NB4 (cell line): ENCODE measurements around the gene IL22RA1.

Experiments used
- DNase-seq: peaks from one replicate; pipeline ENCODE4 v3.0.0; 2010; ENCODE audit warnings: low read depth
- H3K4me3 ChIP-seq: one replicate; pipeline ENCODE4 v1.5.1; 2011; ENCODE audit warnings: mild to moderate bottlenecking, low read depth, low read length, moderate library complexity
- CTCF ChIP-seq: IDR thresholded peaks from one replicate; pipeline ENCODE4 v1.5.1; 2012; ENCODE audit warnings: low read depth, low read length
- MYC ChIP-seq: IDR thresholded peaks from 2 replicates; pipeline ENCODE4 v1.6.1; 2011; ENCODE audit warnings: low read depth, low read length
- POLR2A ChIP-seq: IDR thresholded peaks from 2 replicates; pipeline ENCODE4 v1.6.1; 2011; ENCODE audit warnings: mild to moderate bottlenecking; ENCODE audit not compliant: insufficient read length; ENCODE audit errors: extremely low read depth
- TF ChIP-seq, protein P1 (sequence below): IDR thresholded peaks from 2 replicates; pipeline ENCODE4 v1.6.1; 2011; ENCODE audit warnings: low read depth, low read length

The IL22RA1 gene

DNA sequence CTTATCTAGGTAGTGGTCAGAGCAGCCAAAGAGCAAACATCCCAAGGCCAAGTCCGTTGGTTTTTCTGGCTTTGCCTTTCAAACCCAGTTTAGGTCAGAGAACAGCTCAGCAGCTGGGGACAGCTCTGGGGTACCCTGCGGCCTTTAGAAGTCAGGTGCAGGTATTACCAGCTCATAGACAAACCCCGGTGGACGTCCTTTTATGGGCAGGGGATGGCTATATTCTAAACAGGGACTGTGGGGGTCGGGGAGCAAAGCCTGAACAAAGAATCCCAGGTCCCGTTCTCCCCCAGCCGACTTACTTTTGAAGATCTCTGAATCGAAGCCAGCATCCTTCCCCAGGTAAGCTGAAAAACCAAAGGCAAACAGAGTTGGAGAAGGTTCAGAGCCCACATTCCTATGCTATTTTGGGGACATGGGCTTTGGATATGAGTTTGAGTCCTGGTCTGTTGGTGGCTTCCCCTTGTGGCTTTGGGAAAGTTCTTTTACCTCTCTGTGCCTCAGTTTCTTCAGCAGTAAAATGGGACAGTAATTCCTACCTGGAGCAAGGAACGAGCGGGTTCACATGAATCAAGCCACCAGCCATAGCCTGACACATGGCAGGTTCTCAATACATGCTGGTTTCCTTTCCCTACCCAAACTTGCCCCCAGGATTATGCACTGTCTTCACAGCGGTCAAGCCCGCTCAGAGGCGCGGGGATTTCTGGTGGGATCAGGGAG, 47.6 kb downstream of the IL22RA1 start:
- no peak overlapping the region for H3K4me3 ChIP-seq
- DNase-seq, result no peak
- TF ChIP-seq CTCF (no peak), POLR2A (no peak), MYC (no peak)
- TF ChIP-seq, protein P1, sequence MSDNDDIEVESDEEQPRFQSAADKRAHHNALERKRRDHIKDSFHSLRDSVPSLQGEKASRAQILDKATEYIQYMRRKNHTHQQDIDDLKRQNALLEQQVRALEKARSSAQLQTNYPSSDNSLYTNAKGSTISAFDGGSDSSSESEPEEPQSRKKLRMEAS, result no peak

GRCh38 chr1:24094554-24094953, 48.4 kb downstream of the IL22RA1 start:
- TF ChIP-seq POLR2A (no peak), CTCF (no peak), MYC (no peak)
- TF ChIP-seq, protein P1, result no peak
- DNase-seq, result no peak
- no peak overlapping the region for H3K4me3 ChIP-seq

GRCh38 chr1:24093732-24094131, 49.2 kb downstream of the IL22RA1 start:
- H3K4me3 ChIP-seq, result no peak overlapping the region
- TF ChIP-seq CTCF, result no peak
- no peak for TF ChIP-seq MYC
- TF ChIP-seq POLR2A, result no peak
- TF ChIP-seq, protein P1, result no peak
- DNase-seq, result no peak

- TF ChIP-seq, protein P1, result no peak
- no peak for TF ChIP-seq MYC
- no peak for TF ChIP-seq CTCF
- TF ChIP-seq POLR2A, result no peak
- no peak for DNase-seq
- no peak overlapping the region for H3K4me3 ChIP-seq
Measured at GRCh38 chr1:24092979-24093378, 50.0 kb downstream of the IL22RA1 start.

- no peak overlapping the region for H3K4me3 ChIP-seq
- DNase-seq, result no peak
- no peak for TF ChIP-seq MYC
- no peak for TF ChIP-seq POLR2A
- TF ChIP-seq, protein P1, result no peak
- TF ChIP-seq CTCF, result no peak
Measured at GRCh38 chr1:24091971-24092482, 50.9 kb downstream of the IL22RA1 start.
